H9 (cell line): ENCODE data around the gene HS1BP3. TPM values are rescaled to one million over a fixed set of nuclear protein-coding genes. Genes with fewer than 3 reads are reported as not detected.
A peak's percentile ranks its signal among the peaks of the same experiment; 100 is the strongest.

Experiments used
- DNase-seq: peaks from one replicate; pipeline ENCODE4 v3.0.0-alpha.2; 2017
- H2AFZ ChIP-seq: one replicate; pipeline ENCODE4 v1.6.1; 2013; ENCODE audit warnings: mild to moderate bottlenecking, low read length, control low read depth, moderate library complexity
- H2AK5ac ChIP-seq: 2 replicates; pipeline ENCODE4 v1.6.1; 2013; ENCODE audit warnings: low read length, control low read depth, mixed read lengths; ENCODE audit not compliant: insufficient read length
- H2BK120ac ChIP-seq: one replicate; pipeline ENCODE4 v1.6.1; 2013; ENCODE audit warnings: low read depth, mild to moderate bottlenecking, low read length, control low read depth, inconsistent platforms; ENCODE audit not compliant: poor library complexity, severe bottlenecking
- H2BK12ac ChIP-seq: 2 replicates; pipeline ENCODE4 v1.6.1; 2013; ENCODE audit warnings: low read length, control low read depth, mixed read lengths, low read depth; ENCODE audit not compliant: insufficient read length
- H2BK15ac ChIP-seq: 2 replicates; pipeline ENCODE4 v1.6.1; 2013; ENCODE audit warnings: low read depth, low read length, control low read depth
- H2BK20ac ChIP-seq: one replicate; pipeline ENCODE4 v1.6.1; 2013; ENCODE audit warnings: low read depth, mild to moderate bottlenecking, low read length, control low read depth, inconsistent platforms; ENCODE audit not compliant: poor library complexity, severe bottlenecking
- H2BK5ac ChIP-seq: 2 replicates; pipeline ENCODE4 v1.6.1; 2013; ENCODE audit warnings: low read length, control low read depth, mixed read lengths; ENCODE audit not compliant: insufficient read length
- H3K14ac ChIP-seq: 2 replicates; pipeline ENCODE4 v1.6.1; 2013; ENCODE audit warnings: low read length, control low read depth; ENCODE audit not compliant: insufficient read depth
- H3K18ac ChIP-seq: 2 replicates; pipeline ENCODE4 v1.6.1; 2013; ENCODE audit warnings: low read depth, mild to moderate bottlenecking, mixed read lengths, low read length, control low read depth; ENCODE audit not compliant: insufficient read length
- H3K23ac ChIP-seq: 2 replicates; pipeline ENCODE4 v1.6.1; 2013; ENCODE audit warnings: low read length, control low read depth, mixed read lengths, low read depth; ENCODE audit not compliant: insufficient read length
- H3K23me2 ChIP-seq: 2 replicates; pipeline ENCODE4 v1.6.1; 2013; ENCODE audit warnings: low read depth, mild to moderate bottlenecking, mixed read lengths, low read length, control low read depth; ENCODE audit not compliant: insufficient read length, poor library complexity, severe bottlenecking
- H3K27ac ChIP-seq: 2 replicates; pipeline ENCODE4 v1.5.1; 2013; ENCODE audit warnings: low read length, control low read depth, mixed read lengths, low read depth; ENCODE audit not compliant: insufficient read length
- H3K27me3 ChIP-seq: 2 replicates; pipeline ENCODE4 v1.6.1; 2013; ENCODE audit warnings: low read length, control low read depth, inconsistent platforms; ENCODE audit not compliant: insufficient read depth
- H3K4ac ChIP-seq: 2 replicates; pipeline ENCODE4 v1.6.1; 2013; ENCODE audit warnings: low read depth, mild to moderate bottlenecking, control low read depth, inconsistent platforms, low read length, moderate library complexity
- H3K4me1 ChIP-seq: 2 replicates; pipeline ENCODE4 v1.6.1; 2013; ENCODE audit warnings: low read length, control low read depth, inconsistent platforms; ENCODE audit not compliant: insufficient read depth
- H3K4me2 ChIP-seq: 2 replicates; pipeline ENCODE4 v1.6.1; 2013; ENCODE audit warnings: low read length, control low read depth, mixed read lengths; ENCODE audit not compliant: insufficient read length, insufficient read depth
- H3K56ac ChIP-seq: 2 replicates; pipeline ENCODE4 v1.6.1; 2013; ENCODE audit warnings: low read depth, mild to moderate bottlenecking, mixed read lengths, low read length, control low read depth; ENCODE audit not compliant: insufficient read length
- H3K79me1 ChIP-seq: 2 replicates; pipeline ENCODE4 v1.6.1; 2013; ENCODE audit warnings: low read depth, mild to moderate bottlenecking, moderate library complexity, low read length, control low read depth, inconsistent platforms; ENCODE audit not compliant: insufficient read depth, poor library complexity, severe bottlenecking
- H3K79me2 ChIP-seq: 2 replicates; pipeline ENCODE4 v1.6.1; 2013; ENCODE audit warnings: low read length, control low read depth, inconsistent platforms; ENCODE audit not compliant: insufficient read depth
- H3K9ac ChIP-seq: 2 replicates; pipeline ENCODE4 v1.6.1; 2013; ENCODE audit warnings: low read length, control low read depth, mixed read lengths; ENCODE audit not compliant: insufficient read length; ENCODE audit errors: extremely low read depth
- H3K9me3 ChIP-seq: one replicate; pipeline ENCODE4 v1.6.1; 2013; ENCODE audit warnings: low read depth, low read length, inconsistent platforms; ENCODE audit not compliant: control insufficient read depth
- H3T11ph ChIP-seq: one replicate; pipeline ENCODE4 v1.6.1; 2013; ENCODE audit warnings: mild to moderate bottlenecking, low read length, control low read depth, inconsistent platforms
- H4K20me1 ChIP-seq: one replicate; pipeline ENCODE4 v1.6.1; 2013; ENCODE audit not compliant: control insufficient read depth, insufficient read length, insufficient read depth
- H4K5ac ChIP-seq: 2 replicates; pipeline ENCODE4 v1.6.1; 2013; ENCODE audit warnings: low read depth, mild to moderate bottlenecking, mixed read lengths, low read length, control low read depth; ENCODE audit not compliant: insufficient read length
- H4K8ac ChIP-seq: replicated peaks from 2 replicates; pipeline ENCODE4 v1.6.1; 2013; ENCODE audit warnings: low read length, control low read depth, mixed read lengths, low read depth; ENCODE audit not compliant: insufficient read length
- H4K91ac ChIP-seq: 2 replicates; pipeline ENCODE4 v1.6.1; 2013; ENCODE audit warnings: low read depth, mild to moderate bottlenecking, moderate library complexity, mixed read lengths, low read length, control low read depth; ENCODE audit not compliant: insufficient read length
- H3K27ac Mint-ChIP-seq, 3 experiments: 2 replicates in 2 of 3; 3 replicates in 1 of 3; pipeline ENCODE4 v1.8.0; 2020 to 2021; ENCODE audit warnings: mixed read lengths in 3 of 3, mild to moderate bottlenecking in 1 of 3, moderate library complexity in 1 of 3
- H3K27me3 Mint-ChIP-seq: 2 replicates; pipeline ENCODE4 v1.8.0; 2021; ENCODE audit warnings: low read depth, mild to moderate bottlenecking, moderate library complexity, mixed read lengths
- H3K36me3 Mint-ChIP-seq, 3 experiments: 2 replicates in 2 of 3; 3 replicates in 1 of 3; pipeline ENCODE4 v1.8.0; 2020 to 2021; ENCODE audit warnings: low read depth in 3 of 3, mixed read lengths in 3 of 3; ENCODE audit not compliant: insufficient read depth in 1 of 3
- H3K4me1 Mint-ChIP-seq, 2 experiments: 2 replicates each; pipeline ENCODE4 v1.8.0; 2020; ENCODE audit warnings: mixed read lengths in 2 of 2
- H3K4me3 Mint-ChIP-seq, 2 experiments: 2 replicates in 1 of 2; 3 replicates in 1 of 2; pipeline ENCODE4 v1.8.0; 2020 to 2021; ENCODE audit warnings: mild to moderate bottlenecking in 2 of 2, mixed read lengths in 2 of 2, moderate library complexity in 1 of 2
- H3K9me3 Mint-ChIP-seq, 2 experiments: 2 replicates in 1 of 2; 3 replicates in 1 of 2; pipeline ENCODE4 v1.8.0; 2020; ENCODE audit warnings: mild to moderate bottlenecking in 2 of 2, mixed read lengths in 2 of 2, moderate library complexity in 1 of 2
- CTCF ChIP-seq: fragments of 200-600 bp; sonication (generic); conservative IDR thresholded peaks from 3 replicates; pipeline ENCODE4 v1.8.0; 2021; ENCODE audit warnings: antibody characterized with exemption, mild to moderate bottlenecking
- WGBS: extraction: QIAGEN DNeasy Blood & Tissue Kit; methylation state at CpG from one replicate; pipeline ENCODE4 v1.1.7; 2013; ENCODE audit warnings: missing lambda C conversion rate, low lambda C conversion rate, mixed read lengths; ENCODE audit not compliant: insufficient read length; ENCODE audit errors: extremely low coverage; 5-methylcytosine and 5-hydroxymethylcytosine counted together
- total RNA-seq: library from RNA; stranded (reverse); gene quantifications from 2 replicates; pipeline ENCODE4 v1.2.1, GENCODE V29; 2021

The HS1BP3 gene
- total RNA-seq, 1 experiment from 2014 or later, result 11.1 TPM

DNA sequence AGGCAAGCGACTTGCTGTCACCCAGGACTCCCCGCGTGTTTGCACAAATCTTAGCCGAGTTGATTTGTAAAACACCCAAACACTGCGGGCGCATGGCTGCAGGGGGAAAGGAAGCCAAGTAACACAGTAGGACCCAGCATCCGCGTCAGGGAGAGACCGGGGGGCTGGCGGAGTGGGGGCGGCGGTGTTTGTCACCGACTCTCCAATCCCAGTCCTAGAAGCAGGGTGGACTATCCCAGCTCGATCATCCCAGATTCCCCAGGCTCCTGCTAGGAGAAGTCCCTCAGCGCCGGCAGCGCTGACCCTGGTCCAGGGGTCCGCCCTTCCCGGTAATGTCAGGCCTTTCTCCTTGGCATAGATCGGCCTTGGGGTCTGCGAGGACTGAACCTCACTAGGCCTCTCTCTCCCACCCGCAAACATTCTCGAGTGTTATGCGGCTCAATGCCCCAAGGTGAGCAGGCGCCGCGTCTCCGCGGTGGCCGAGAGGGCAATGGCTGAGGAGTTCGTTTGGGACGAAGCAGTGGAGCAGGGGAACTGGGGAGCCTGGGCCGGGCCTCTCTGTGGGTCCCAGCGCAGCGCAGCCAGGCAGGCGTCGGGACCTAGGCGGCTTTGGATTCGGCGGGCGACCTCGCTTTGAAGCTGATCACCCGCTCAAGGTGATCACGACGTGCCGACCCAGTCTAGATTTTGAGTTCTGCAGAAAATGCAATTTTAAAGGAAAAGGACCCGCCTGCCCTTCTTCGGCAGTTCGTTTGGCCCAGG is 14.5 kb upstream of the HS1BP3 start:
- H2BK5ac ChIP-seq, result no peak overlapping the region
- peaks cover 77% of the 10 kb centered on the region for H3K27me3 ChIP-seq
- H4K20me1 ChIP-seq, result no peaks in the 10 kb centered on the region
- no peak overlapping the region for H2AFZ ChIP-seq
- no peak overlapping the region for H3K9ac ChIP-seq
- peaks cover 96% of the 10 kb centered on the region for H3K27me3 Mint-ChIP-seq
- H3K36me3 Mint-ChIP-seq, result no peaks in the 10 kb centered on the region
- WGBS, result no CpG with 5 or more reads among the region's 49 CpGs
- H4K5ac ChIP-seq, result no peak overlapping the region
- TF ChIP-seq CTCF, result no peak
- H3K14ac ChIP-seq, result no peak overlapping the region
- no peaks in the 10 kb centered on the region for H3K79me1 ChIP-seq
- H3K4me1 ChIP-seq, result no peaks in the 10 kb centered on the region
- H2BK12ac ChIP-seq, result no peak overlapping the region
- peak overlapping the region; percentile 58 for H3K4me2 ChIP-seq
- H3K56ac ChIP-seq, result no peak overlapping the region
- H3K4me3 Mint-ChIP-seq, result peak overlapping the region; percentile 59 to 85
- H3K4ac ChIP-seq, result no peak overlapping the region
- peaks cover 11 to 45% of the 10 kb centered on the region in 2 experiments for H3K4me1 Mint-ChIP-seq
- H3K23ac ChIP-seq, result no peak overlapping the region
- no peak overlapping the region for H3T11ph ChIP-seq
- peaks cover 0 to 2% of the 10 kb centered on the region in 2 experiments; a peak in 2 of 5 replicates for H3K9me3 Mint-ChIP-seq
- no peaks in the 10 kb centered on the region for H3K9me3 ChIP-seq
- no peak overlapping the region for H4K91ac ChIP-seq
- no peak overlapping the region for H2BK15ac ChIP-seq
- peak overlapping the region in 1 of 3 experiments; percentile 55; a peak in 1 of 7 replicates for H3K27ac Mint-ChIP-seq
- no peak overlapping the region for H2BK120ac ChIP-seq
- no peak overlapping the region for H3K18ac ChIP-seq
- H4K8ac ChIP-seq, result no peak overlapping the region
- no peak overlapping the region for H2BK20ac ChIP-seq
- H2AK5ac ChIP-seq, result no peak overlapping the region
- H3K23me2 ChIP-seq, result peaks cover 18% of the 10 kb centered on the region
- no peak for DNase-seq
- no peaks in the 10 kb centered on the region for H3K79me2 ChIP-seq
- no peak overlapping the region for H3K27ac ChIP-seq
